IMR-90 (cell line): Measurements from ENCODE around the gene ALG11. TPM values are rescaled to one million over a fixed set of nuclear protein-coding genes. Genes with fewer than 3 reads are reported as not detected.

ENCODE experiments used
- ATAC-seq: fragments of 200-7000 bp; cut with Tn5 transposase; 2 replicates; pipeline ENCODE4 v1.9.1; 2020; ENCODE audit warnings: low read depth, mild to moderate bottlenecking, moderate library complexity
- BruUV-seq: library from RNA; stranded (reverse); fragments of 400-500 nt; replicated peaks from 2 replicates; lab custom pipeline; 2021; lab: Mats Ljungman, UMichigan
- CTCF ChIA-PET: fragments of 300-600 bp; formaldehyde crosslinking; extraction: SDS; loops from one replicate; lab custom pipeline; 2021; ENCODE audit warnings: antibody characterized with exemption; lab: Yijun Ruan, JAX
- POLR2A ChIA-PET: fragments of 300-600 bp; sonication (Branson Sonifier 250); formaldehyde crosslinking; loops from one replicate; lab custom pipeline; 2022; ENCODE audit warnings: antibody characterized with exemption; ENCODE audit not compliant: unreplicated experiment; lab: Charles Lee
- DNase-seq: peaks from one replicate; pipeline ENCODE4 v3.0.0; 2013
- H2AFZ ChIP-seq: replicated peaks from 2 replicates; pipeline ENCODE3; 2013; ENCODE audit warnings: low read length, mild to moderate bottlenecking; ENCODE audit not compliant: poor library complexity
- H2AK5ac ChIP-seq: 2 replicates; pipeline ENCODE4 v1.6.1; 2013; ENCODE audit warnings: low read depth, low read length, inconsistent platforms
- H2AK9ac ChIP-seq: replicated peaks from 2 replicates; pipeline ENCODE3; 2013; ENCODE audit warnings: mild to moderate bottlenecking, low read depth, low read length, moderate library complexity; ENCODE audit not compliant: poor library complexity
- H2BK120ac ChIP-seq: 2 replicates; pipeline ENCODE4 v1.6.1; 2013; ENCODE audit warnings: low read depth, low read length, inconsistent platforms
- H2BK15ac ChIP-seq: 3 replicates; pipeline ENCODE4 v1.6.1; 2013; ENCODE audit warnings: low read depth, low read length, inconsistent platforms
- H2BK20ac ChIP-seq: 2 replicates; pipeline ENCODE4 v1.6.1; 2013; ENCODE audit warnings: low read depth, mild to moderate bottlenecking, inconsistent platforms, low read length, moderate library complexity
- H2BK5ac ChIP-seq: 2 replicates; pipeline ENCODE4 v1.6.1; 2013; ENCODE audit warnings: mild to moderate bottlenecking, low read depth, low read length, inconsistent platforms; ENCODE audit not compliant: poor library complexity, severe bottlenecking
- H3K14ac ChIP-seq: replicated peaks from 2 replicates; pipeline ENCODE4 v1.6.1; 2013; ENCODE audit warnings: low read depth, low read length, inconsistent platforms
- H3K18ac ChIP-seq: 2 replicates; pipeline ENCODE4 v1.6.1; 2013; ENCODE audit warnings: low read depth, low read length, control low read depth
- H3K23ac ChIP-seq: 2 replicates; pipeline ENCODE4 v1.6.1; 2013; ENCODE audit warnings: low read depth, low read length, inconsistent platforms
- H3K27ac ChIP-seq: 2 replicates; pipeline ENCODE4 v1.5.1; 2013; ENCODE audit warnings: mild to moderate bottlenecking, control low read depth, low read length; ENCODE audit not compliant: insufficient read depth
- H3K27me3 ChIP-seq: 2 replicates; pipeline ENCODE4 v1.6.1; 2013; ENCODE audit warnings: low read length; ENCODE audit not compliant: control insufficient read depth, insufficient read depth
- H3K36me3 ChIP-seq: 2 replicates; pipeline ENCODE4 v1.6.1; 2013; ENCODE audit warnings: low read length, mixed read lengths; ENCODE audit not compliant: control insufficient read depth, insufficient read depth
- H3K4ac ChIP-seq: 2 replicates; pipeline ENCODE4 v1.6.1; 2013; ENCODE audit warnings: low read depth, low read length, inconsistent platforms
- H3K4me1 ChIP-seq: 2 replicates; pipeline ENCODE4 v1.6.1; 2013; ENCODE audit warnings: low read length, mixed read lengths; ENCODE audit not compliant: control insufficient read depth, insufficient read depth
- H3K4me2 ChIP-seq: 2 replicates; pipeline ENCODE4 v1.6.1; 2013; ENCODE audit warnings: low read depth, mild to moderate bottlenecking, control low read depth, low read length, moderate library complexity
- H3K4me3 ChIP-seq: 2 replicates; pipeline ENCODE4 v1.5.1; 2013; ENCODE audit warnings: low read depth, mild to moderate bottlenecking, control low read depth, low read length, moderate library complexity; ENCODE audit not compliant: insufficient read depth
- H3K56ac ChIP-seq: 2 replicates; pipeline ENCODE4 v1.6.1; 2013; ENCODE audit warnings: low read length, inconsistent platforms; ENCODE audit not compliant: insufficient read depth; ENCODE audit errors: extremely low read depth
- H3K79me1 ChIP-seq, 2 experiments: 2 replicates each; pipeline ENCODE4 v1.6.1; 2013; ENCODE audit warnings: low read length in 2 of 2, inconsistent platforms in 1 of 2, low read depth in 1 of 2
- H3K9ac ChIP-seq: 2 replicates; pipeline ENCODE4 v1.6.1; 2013; ENCODE audit warnings: low read depth, low read length, control low read depth
- H3K9me1 ChIP-seq: 2 replicates; pipeline ENCODE4 v1.6.1; 2013; ENCODE audit warnings: low read length, inconsistent platforms; ENCODE audit not compliant: insufficient read depth
- H3K9me3 ChIP-seq: 2 replicates; pipeline ENCODE4 v1.6.1; 2013; ENCODE audit warnings: low read length; ENCODE audit not compliant: control insufficient read depth, insufficient read depth
- H4K20me1 ChIP-seq: 2 replicates; pipeline ENCODE4 v1.6.1; 2013; ENCODE audit warnings: low read length, inconsistent platforms; ENCODE audit not compliant: insufficient read depth
- H4K5ac ChIP-seq: 2 replicates; pipeline ENCODE4 v1.6.1; 2013; ENCODE audit warnings: mild to moderate bottlenecking, low read depth, low read length, control low read depth
- H4K8ac ChIP-seq, 2 experiments: 2 replicates each; pipeline ENCODE4 v1.6.1; 2013; ENCODE audit warnings: low read depth in 2 of 2, low read length in 2 of 2, control low read depth in 1 of 2, inconsistent platforms in 1 of 2
- H4K91ac ChIP-seq: 2 replicates; pipeline ENCODE4 v1.6.1; 2013; ENCODE audit warnings: low read depth, low read length, inconsistent platforms; ENCODE audit not compliant: insufficient read depth
- BHLHE40 ChIP-seq: fragments of 150-350 bp; IDR thresholded peaks from 2 replicates; pipeline ENCODE4 v1.6.1; 2016; ENCODE audit warnings: mild to moderate bottlenecking, low read depth, low read length
- CEBPB ChIP-seq: IDR thresholded peaks from 2 replicates; pipeline ENCODE4 v1.6.1; 2012; ENCODE audit warnings: low read depth, low read length, improper control_type of control experiment
- CHD1 ChIP-seq: IDR thresholded peaks from 2 replicates; pipeline ENCODE4 v1.6.1; 2012; ENCODE audit warnings: low read depth, low read length, improper control_type of control experiment
- CTCF ChIP-seq: conservative IDR thresholded peaks from 2 replicates; pipeline ENCODE4 v1.5.1; 2012; ENCODE audit warnings: mild to moderate bottlenecking, low read depth, low read length, improper control_type of control experiment
- FOS ChIP-seq: fragments of 150-350 bp; IDR thresholded peaks from 2 replicates; pipeline ENCODE4 v1.6.1; 2016; ENCODE audit warnings: low read depth, low read length
- MAFK ChIP-seq: IDR thresholded peaks from 2 replicates; pipeline ENCODE4 v1.6.1; 2012; ENCODE audit warnings: low read depth, low read length, improper control_type of control experiment
- MAZ ChIP-seq: IDR thresholded peaks from 2 replicates; pipeline ENCODE4 v1.6.1; 2012; ENCODE audit warnings: low read depth, mild to moderate bottlenecking, low read length, improper control_type of control experiment, moderate library complexity, borderline replicate concordance
- MXI1 ChIP-seq: IDR thresholded peaks from 2 replicates; pipeline ENCODE4 v1.6.1; 2012; ENCODE audit warnings: low read depth, mild to moderate bottlenecking, low read length, moderate library complexity, borderline replicate concordance
- NFE2L2 ChIP-seq: fragments of 150-350 bp; IDR thresholded peaks from 2 replicates; pipeline ENCODE4 v1.6.1; 2016; ENCODE audit warnings: low read depth, mild to moderate bottlenecking, low read length
- POLR2A ChIP-seq: IDR thresholded peaks from 2 replicates; pipeline ENCODE4 v1.6.1; 2012; ENCODE audit warnings: mild to moderate bottlenecking, low read depth, low read length
- RAD21 ChIP-seq: IDR thresholded peaks from 2 replicates; pipeline ENCODE4 v1.6.1; 2012; ENCODE audit warnings: low read length, improper control_type of control experiment
- RCOR1 ChIP-seq: IDR thresholded peaks from 2 replicates; pipeline ENCODE4 v1.6.1; 2012; ENCODE audit warnings: mild to moderate bottlenecking, low read length, improper control_type of control experiment; ENCODE audit not compliant: insufficient replicate concordance
- RFX5 ChIP-seq: IDR thresholded peaks from 2 replicates; pipeline ENCODE4 v1.8.0; 2012; ENCODE audit warnings: low read depth, mild to moderate bottlenecking, low read length, moderate library complexity
- SMC3 ChIP-seq: fragments of 150-350 bp; IDR thresholded peaks from 2 replicates; pipeline ENCODE4 v1.6.1; 2016; ENCODE audit warnings: low read depth, mild to moderate bottlenecking, antibody characterized with exemption, low read length, moderate library complexity
- USF2 ChIP-seq: fragments of 150-350 bp; IDR thresholded peaks from 2 replicates; pipeline ENCODE4 v1.6.1; 2017; ENCODE audit warnings: mild to moderate bottlenecking, antibody characterized with exemption, low read length, low read depth
- WGBS, 2 experiments: methylation state at CpG; one replicate each; pipeline versions ENCODE4 v1.1.5 to v1.1.7; 2013; ENCODE audit warnings: missing lambda C conversion rate in 2 of 2; ENCODE audit not compliant: insufficient read length in 1 of 2; ENCODE audit errors: extremely low coverage in 2 of 2; 5-methylcytosine and 5-hydroxymethylcytosine counted together
- dilution Hi-C: fragments of 300-500 bp; cut with HindIII; formaldehyde crosslinking; loops from one replicate; pipeline ENCODE4 v1.14.3; 2018; ENCODE audit warnings: low sequenced_read_pairs; ENCODE audit not compliant: unreplicated experiment
- in situ Hi-C: fragments of 300-500 bp; cut with MboI; formaldehyde crosslinking; loops from 3 replicates; pipeline ENCODE4 v1.14.3; 2019; ENCODE audit warnings: low sequenced_read_pairs, inconsistent platforms, mixed read lengths
- intact Hi-C: fragments of 100-400 bp; cut with micrococcal nuclease; formaldehyde crosslinking; loops from 2 replicates; pipeline ENCODE4 v1.10.0; 2022
- polyA plus RNA-seq, 3 experiments: library from polyadenylated mRNA; depleted of rRNA; stranded (reverse); fragments of >200 nt; gene quantifications; 2 replicates each; pipeline ENCODE4 v1.2.3, GENCODE V29; 2012; ENCODE audit warnings: low replicate concordance in 1 of 3
- total RNA-seq: library from RNA; depleted of rRNA; stranded (reverse); fragments of >200 nt; gene quantifications from 2 replicates; pipeline ENCODE4 v1.2.3, GENCODE V29; 2012
- TF ChIP-seq, protein P1 (sequence below): fragments of 150-350 bp; IDR thresholded peaks from 2 replicates; pipeline ENCODE4 v1.6.1; 2016; ENCODE audit warnings: low read depth, mild to moderate bottlenecking, low read length, moderate library complexity, borderline replicate concordance

Gene ALG11
- total and polyA plus RNA-seq, 2 of the 4 experiments (the other 2 are of a cell fraction), result 10.0 to 12.7 TPM

DNA sequence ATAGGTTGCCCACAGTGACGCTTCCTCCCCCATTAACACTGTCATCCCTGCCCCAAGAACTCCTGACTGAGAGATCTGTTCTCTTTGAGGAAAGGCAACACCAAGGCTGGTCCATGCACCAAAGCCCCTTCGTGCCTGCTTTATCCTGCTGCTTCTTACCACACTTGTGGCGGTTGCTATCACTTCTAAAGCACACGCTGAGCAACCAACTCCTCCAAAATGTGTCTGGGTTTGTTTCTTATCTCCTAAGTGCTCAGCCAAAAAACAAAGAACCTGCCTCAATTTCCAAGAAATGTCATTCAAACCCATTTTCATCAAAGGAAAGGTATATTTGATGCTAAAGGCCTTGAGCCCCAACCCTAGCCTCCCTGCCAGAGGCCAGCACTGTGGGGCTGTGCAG is 15.6 kb upstream of the ALG11 start:
- no TSS peak for BruUV-seq
- Histone ChIP-seq H3K9ac (no peak overlapping the region), H3K9me1 (no peaks in the 10 kb centered on the region), H3K27ac (no peak overlapping the region), H2AK5ac (no peak overlapping the region), H4K8ac (no peak overlapping the region), H3K4ac (no peak overlapping the region), H4K91ac (no peak overlapping the region), H2BK15ac (no peak overlapping the region), H2BK120ac (no peak overlapping the region), H3K79me1 (no peaks in the 10 kb centered on the region), H3K36me3 (no peaks in the 10 kb centered on the region), H3K4me3 (no peak overlapping the region), H2BK5ac (no peak overlapping the region), H3K23ac (no peak overlapping the region), H2AK9ac (no peak overlapping the region), H3K9me3 (no peaks in the 10 kb centered on the region), H2AFZ (no peak overlapping the region), H3K14ac (no peak overlapping the region), H3K18ac (no peak overlapping the region), H4K5ac (no peak overlapping the region), H3K56ac (no peak overlapping the region), H3K27me3 (peaks cover 48% of the 10 kb centered on the region), H2BK20ac (no peak overlapping the region), H3K4me1 (peaks cover 12% of the 10 kb centered on the region), H3K4me2 (no peak overlapping the region), H4K20me1 (peaks cover 5% of the 10 kb centered on the region; the same call in 1 of the 2 replicates)
- POLR2A ChIA-PET, result no interaction called here
- TF ChIP-seq USF2 (no peak), MAZ (no peak), CEBPB (no peak), BHLHE40 (no peak), MXI1 (no peak), RFX5 (no peak), FOS (no peak), MAFK (no peak), RCOR1 (no peak), NFE2L2 (no peak), CTCF (no peak), SMC3 (no peak), CHD1 (no peak), POLR2A (no peak), RAD21 (no peak)
- TF ChIP-seq, protein P1, sequence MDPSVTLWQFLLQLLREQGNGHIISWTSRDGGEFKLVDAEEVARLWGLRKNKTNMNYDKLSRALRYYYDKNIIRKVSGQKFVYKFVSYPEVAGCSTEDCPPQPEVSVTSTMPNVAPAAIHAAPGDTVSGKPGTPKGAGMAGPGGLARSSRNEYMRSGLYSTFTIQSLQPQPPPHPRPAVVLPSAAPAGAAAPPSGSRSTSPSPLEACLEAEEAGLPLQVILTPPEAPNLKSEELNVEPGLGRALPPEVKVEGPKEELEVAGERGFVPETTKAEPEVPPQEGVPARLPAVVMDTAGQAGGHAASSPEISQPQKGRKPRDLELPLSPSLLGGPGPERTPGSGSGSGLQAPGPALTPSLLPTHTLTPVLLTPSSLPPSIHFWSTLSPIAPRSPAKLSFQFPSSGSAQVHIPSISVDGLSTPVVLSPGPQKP, result no peak
- intact Hi-C loops (no loop called here), dilution Hi-C loops (no loop called here), in situ Hi-C loops (no loop called here)
- WGBS, 2 experiments, result no CpG with 5 or more reads among the region's 4 CpGs
- DNase-seq (no peak), ATAC-seq (no peak)
- CTCF ChIA-PET, result interaction anchor here (0.7 kb wide), 1 partner anchor 13 kb away, joined by 3 read pairs; no protein-coding TSS in a partner anchor
